IMR-90 (cell line): ENCODE measurements around the gene SAMD11.
A peak's percentile ranks its signal among the peaks of the same experiment; 100 is the strongest.

Experiments
- CHD1 ChIP-seq: IDR thresholded peaks from 2 replicates; pipeline ENCODE4 v1.6.1; 2012; ENCODE audit warnings: low read depth, low read length, improper control_type of control experiment
- MAZ ChIP-seq: IDR thresholded peaks from 2 replicates; pipeline ENCODE4 v1.6.1; 2012; ENCODE audit warnings: low read depth, mild to moderate bottlenecking, low read length, improper control_type of control experiment, moderate library complexity, borderline replicate concordance
- POLR2A ChIP-seq: IDR thresholded peaks from 2 replicates; pipeline ENCODE4 v1.6.1; 2012; ENCODE audit warnings: mild to moderate bottlenecking, low read depth, low read length
- RAD21 ChIP-seq: IDR thresholded peaks from 2 replicates; pipeline ENCODE4 v1.6.1; 2012; ENCODE audit warnings: low read length, improper control_type of control experiment
- RCOR1 ChIP-seq: IDR thresholded peaks from 2 replicates; pipeline ENCODE4 v1.6.1; 2012; ENCODE audit warnings: mild to moderate bottlenecking, low read length, improper control_type of control experiment; ENCODE audit not compliant: insufficient replicate concordance
- SMC3 ChIP-seq: fragments of 150-350 bp; IDR thresholded peaks from 2 replicates; pipeline ENCODE4 v1.6.1; 2016; ENCODE audit warnings: low read depth, mild to moderate bottlenecking, antibody characterized with exemption, low read length, moderate library complexity
- TF ChIP-seq, protein P1 (sequence below): conservative IDR thresholded peaks from 2 replicates; pipeline ENCODE4 v1.5.1; 2012; ENCODE audit warnings: mild to moderate bottlenecking, low read depth, low read length, improper control_type of control experiment

DNA sequence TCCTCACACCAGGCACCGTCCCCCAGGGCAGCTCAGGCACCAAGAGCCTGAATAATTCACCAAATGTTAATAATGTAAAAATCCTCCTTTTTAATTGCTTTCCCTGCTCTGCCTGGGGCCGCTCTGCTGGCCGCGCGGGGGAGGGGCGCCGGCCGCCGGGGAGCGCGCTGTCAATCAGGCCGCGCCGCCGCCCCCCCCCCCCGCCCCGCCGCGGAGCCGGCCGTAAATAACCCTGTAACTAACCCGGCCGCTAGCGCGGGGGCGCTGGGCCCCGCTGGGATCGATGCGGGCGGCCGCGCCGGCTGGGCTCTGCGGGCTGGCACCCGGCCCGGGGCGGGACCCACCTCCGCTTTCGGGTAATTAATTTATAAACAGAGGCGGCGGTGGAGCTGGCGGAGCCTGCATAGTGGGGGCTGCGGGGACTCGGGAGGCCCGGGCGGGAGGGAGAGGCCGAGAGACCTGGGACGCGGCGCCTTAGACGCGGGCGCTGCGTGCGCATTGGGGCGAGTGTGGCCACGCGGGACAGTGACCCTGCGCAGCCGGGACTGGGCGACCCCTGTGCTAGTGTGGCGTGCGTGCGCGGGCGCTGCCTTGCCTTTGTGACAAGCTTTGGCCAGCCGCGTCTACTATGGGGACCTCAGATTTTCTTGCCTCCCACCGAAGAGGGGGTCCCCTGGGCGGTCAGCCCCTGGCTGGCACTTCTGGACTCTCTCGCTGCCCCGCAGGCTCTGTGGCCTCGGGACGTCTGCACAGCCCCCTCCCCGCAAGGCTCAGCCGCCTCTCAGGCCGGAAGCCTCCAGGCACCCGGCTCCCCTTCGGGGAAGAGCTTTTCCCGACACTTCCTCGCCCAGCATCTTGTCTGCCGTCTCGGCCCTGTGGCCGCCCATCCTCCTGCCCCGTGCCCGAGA lies 16.6 kb downstream of the SAMD11 start:
- TF ChIP-seq POLR2A: no peak; the same call in 1 of the 2 replicates
- TF ChIP-seq, protein P1, sequence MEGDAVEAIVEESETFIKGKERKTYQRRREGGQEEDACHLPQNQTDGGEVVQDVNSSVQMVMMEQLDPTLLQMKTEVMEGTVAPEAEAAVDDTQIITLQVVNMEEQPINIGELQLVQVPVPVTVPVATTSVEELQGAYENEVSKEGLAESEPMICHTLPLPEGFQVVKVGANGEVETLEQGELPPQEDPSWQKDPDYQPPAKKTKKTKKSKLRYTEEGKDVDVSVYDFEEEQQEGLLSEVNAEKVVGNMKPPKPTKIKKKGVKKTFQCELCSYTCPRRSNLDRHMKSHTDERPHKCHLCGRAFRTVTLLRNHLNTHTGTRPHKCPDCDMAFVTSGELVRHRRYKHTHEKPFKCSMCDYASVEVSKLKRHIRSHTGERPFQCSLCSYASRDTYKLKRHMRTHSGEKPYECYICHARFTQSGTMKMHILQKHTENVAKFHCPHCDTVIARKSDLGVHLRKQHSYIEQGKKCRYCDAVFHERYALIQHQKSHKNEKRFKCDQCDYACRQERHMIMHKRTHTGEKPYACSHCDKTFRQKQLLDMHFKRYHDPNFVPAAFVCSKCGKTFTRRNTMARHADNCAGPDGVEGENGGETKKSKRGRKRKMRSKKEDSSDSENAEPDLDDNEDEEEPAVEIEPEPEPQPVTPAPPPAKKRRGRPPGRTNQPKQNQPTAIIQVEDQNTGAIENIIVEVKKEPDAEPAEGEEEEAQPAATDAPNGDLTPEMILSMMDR: 0 out of 2 replicates have a peak, but pooled peaks have one; percentile 22
- TF ChIP-seq CHD1: no peak
- no peak for TF ChIP-seq RCOR1
- TF ChIP-seq MAZ: peak; percentile 58
- TF ChIP-seq SMC3: no peak
- no peak for TF ChIP-seq RAD21
